Colonic mucosa (tissue), 4 donors: ENCODE measurements around the gene AOPEP. TPM values are rescaled to one million over a fixed set of nuclear protein-coding genes. Genes with fewer than 3 reads are reported as not detected.

ENCODE experiments used
- DNase-seq: peaks from one replicate; pipeline ENCODE4 v3.0.0-alpha.2; 2020
- H3K27ac ChIP-seq: fragments of 200-600 bp; one replicate; pipeline ENCODE4 v1.8.0; 2021
- H3K27me3 ChIP-seq: fragments of 200-600 bp; one replicate; pipeline ENCODE4 v1.8.0; 2021
- H3K36me3 ChIP-seq: fragments of 200-600 bp; one replicate; pipeline ENCODE4 v1.8.0; 2021
- H3K4me1 ChIP-seq: fragments of 200-600 bp; one replicate; pipeline ENCODE4 v1.8.0; 2021; ENCODE audit warnings: mild to moderate bottlenecking
- H3K4me3 ChIP-seq: fragments of 200-600 bp; one replicate; pipeline ENCODE4 v1.8.0; 2021
- H3K9ac ChIP-seq, 2 donors: one replicate each; pipeline ENCODE4 v1.7.0; 2013; ENCODE audit warnings: control low read depth in 2 of 2, low read depth in 2 of 2, low read length in 2 of 2
- H3K9me3 ChIP-seq: fragments of 200-600 bp; one replicate; pipeline ENCODE4 v1.8.0; 2021
- intact Hi-C: fragments of 100-400 bp; cut with DNase I; formaldehyde crosslinking; loops from one replicate; pipeline ENCODE4 v1.14.1; 2022
- total RNA-seq, 2 donors: library from RNA; stranded (reverse); fragmentation: NEBNext Ultra II Directional in 1 of 2; extraction: Animal tissue kit (Norgen Biotek cat#: 25700) in 1 of 2; gene quantifications; one replicate each; pipeline ENCODE4 v1.2.1, GENCODE V29; 2021
- TF ChIP-seq, protein P1 (sequence below): fragments of 200-600 bp; IDR thresholded peaks from one replicate; pipeline ENCODE4 v1.8.0; 2022; ENCODE audit warnings: antibody characterized with exemption, mild to moderate bottlenecking
- donor health status: healthy.
- donor health status: DM: no; HTN: no; CAD: no.
- donor health status: DM: no; HTN: no; CAD: no.

The AOPEP gene
- total RNA-seq, 2 donors from 2014 or later: 38.4 to 43.2 TPM

DNA sequence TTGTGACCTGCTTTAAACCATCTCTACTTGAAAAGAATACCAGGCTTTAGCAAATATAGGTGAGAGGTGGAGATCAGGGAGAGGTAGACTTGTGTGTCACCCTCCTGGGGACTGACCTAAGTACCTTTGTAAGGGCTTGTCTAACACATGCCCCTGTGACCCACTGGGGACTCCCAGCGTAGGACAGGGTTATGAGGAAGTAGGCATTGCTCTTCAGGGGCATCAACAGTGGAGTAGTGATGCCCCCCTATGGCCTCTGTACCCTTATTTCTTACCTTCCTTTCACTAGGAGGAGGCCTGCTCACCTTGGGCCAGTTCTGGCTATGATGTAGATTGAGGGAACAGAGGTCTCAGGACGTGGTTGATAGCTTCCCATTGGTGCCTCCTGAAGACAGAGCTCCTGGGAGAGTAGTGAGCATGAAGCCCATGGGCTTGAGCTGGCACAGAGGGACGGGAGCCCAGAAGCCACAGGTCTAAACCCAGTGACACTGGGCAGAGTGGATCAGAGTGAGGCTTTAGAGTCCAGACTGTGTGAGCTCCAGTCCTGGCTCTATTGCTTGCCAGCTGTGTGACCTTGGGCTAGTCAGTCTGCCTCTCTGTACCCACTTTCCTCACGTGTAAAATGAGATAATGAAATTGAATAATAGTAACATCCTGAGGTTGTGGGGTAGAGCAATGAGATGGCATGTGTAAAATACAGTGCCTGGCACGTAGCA lies 191.7 kb downstream of the AOPEP start:
- no peak for DNase-seq
- Histone ChIP-seq H3K4me1 (peaks cover 7% of the 10 kb centered on the region), H3K4me3 (no peak overlapping the region), H3K9ac (no peak overlapping the region), H3K27ac (no peak overlapping the region), H3K36me3 (no peaks in the 10 kb centered on the region), H3K9me3 (no peaks in the 10 kb centered on the region), H3K27me3 (no peaks in the 10 kb centered on the region)
- TF ChIP-seq, protein P1, sequence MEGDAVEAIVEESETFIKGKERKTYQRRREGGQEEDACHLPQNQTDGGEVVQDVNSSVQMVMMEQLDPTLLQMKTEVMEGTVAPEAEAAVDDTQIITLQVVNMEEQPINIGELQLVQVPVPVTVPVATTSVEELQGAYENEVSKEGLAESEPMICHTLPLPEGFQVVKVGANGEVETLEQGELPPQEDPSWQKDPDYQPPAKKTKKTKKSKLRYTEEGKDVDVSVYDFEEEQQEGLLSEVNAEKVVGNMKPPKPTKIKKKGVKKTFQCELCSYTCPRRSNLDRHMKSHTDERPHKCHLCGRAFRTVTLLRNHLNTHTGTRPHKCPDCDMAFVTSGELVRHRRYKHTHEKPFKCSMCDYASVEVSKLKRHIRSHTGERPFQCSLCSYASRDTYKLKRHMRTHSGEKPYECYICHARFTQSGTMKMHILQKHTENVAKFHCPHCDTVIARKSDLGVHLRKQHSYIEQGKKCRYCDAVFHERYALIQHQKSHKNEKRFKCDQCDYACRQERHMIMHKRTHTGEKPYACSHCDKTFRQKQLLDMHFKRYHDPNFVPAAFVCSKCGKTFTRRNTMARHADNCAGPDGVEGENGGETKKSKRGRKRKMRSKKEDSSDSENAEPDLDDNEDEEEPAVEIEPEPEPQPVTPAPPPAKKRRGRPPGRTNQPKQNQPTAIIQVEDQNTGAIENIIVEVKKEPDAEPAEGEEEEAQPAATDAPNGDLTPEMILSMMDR: no peak
- intact Hi-C loops: loop anchor here (10.0 kb wide), 1 partner anchor 113 kb away; no protein-coding TSS in a partner anchor

DNA sequence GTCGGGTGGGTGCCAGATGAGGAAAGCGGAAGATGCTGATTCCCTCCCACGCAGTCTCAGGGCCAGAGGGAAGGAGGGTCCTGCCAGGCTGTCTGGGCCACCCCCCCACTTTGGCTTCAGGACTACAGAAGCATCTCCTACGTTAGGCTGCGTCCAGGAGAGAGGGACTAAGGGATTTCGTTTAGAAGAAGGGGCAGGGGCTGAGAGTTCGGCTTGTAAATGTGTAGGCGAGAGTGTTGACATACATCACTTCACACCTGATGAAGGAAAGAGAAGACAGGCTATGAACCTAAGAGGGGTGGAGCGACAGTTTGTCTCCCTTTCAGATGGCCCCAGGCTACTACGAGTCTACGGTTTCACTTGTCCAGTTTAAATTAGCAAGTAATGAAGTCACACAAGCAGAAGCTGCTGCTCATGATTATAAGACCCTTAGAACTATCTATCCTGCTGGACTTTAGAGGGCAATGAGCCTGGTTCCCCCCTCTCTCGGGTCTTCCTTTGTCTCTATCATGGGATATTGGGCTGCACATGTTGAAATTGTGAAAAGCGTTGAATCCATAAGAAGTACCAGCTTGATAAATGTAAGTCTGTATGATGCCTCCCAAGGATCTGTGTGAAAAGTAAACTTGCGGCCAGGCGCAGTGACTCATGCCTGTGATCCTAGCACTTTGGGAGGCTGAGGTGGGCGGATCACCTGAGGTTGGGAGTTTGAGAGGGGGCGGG lies 193.0 kb downstream of the AOPEP start:
- H3K27ac ChIP-seq: no peak overlapping the region
- TF ChIP-seq, protein P1: no peak
- no peak for DNase-seq
- H3K4me1 ChIP-seq: no peaks in the 10 kb centered on the region
- H3K9ac ChIP-seq: no peak overlapping the region
- intact Hi-C loops: loop anchor here (10.0 kb wide), 1 partner anchor 115 kb away; no protein-coding TSS in a partner anchor
- no peaks in the 10 kb centered on the region for H3K9me3 ChIP-seq
- no peaks in the 10 kb centered on the region for H3K36me3 ChIP-seq
- H3K27me3 ChIP-seq: no peaks in the 10 kb centered on the region
- no peak overlapping the region for H3K4me3 ChIP-seq

DNA sequence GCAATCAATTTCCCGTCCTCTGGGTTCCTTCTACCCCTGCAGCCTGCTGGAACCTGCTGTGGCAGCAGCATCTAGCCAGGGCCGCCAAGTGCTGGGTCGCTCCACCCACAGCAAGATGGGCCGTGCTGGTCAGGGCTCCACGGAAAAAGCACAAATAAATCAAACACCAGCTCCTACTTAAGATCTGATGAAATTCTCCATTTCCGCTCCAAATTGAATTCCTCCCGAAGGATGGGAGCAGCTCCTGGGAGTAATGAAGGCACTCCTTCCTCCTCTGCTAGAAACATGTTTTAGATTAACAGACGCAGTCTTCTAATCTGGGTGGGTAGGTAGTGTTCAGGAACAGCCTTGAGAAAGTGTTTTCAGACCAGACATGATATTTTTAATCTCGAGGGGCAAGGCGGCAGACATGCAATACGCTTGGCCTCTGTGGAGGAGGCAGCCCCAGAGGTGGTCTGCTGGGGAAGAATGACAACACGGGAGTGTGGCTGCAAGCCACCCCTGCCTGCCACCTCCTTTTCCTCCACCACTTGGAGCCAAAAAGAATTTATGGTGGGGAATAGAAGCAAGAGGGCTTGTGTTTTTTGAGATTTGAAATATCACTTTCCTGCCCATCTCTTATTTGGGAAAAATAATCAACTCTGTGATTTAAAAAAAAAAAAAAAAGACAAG lies 194.1 kb downstream of the AOPEP start:
- TF ChIP-seq, protein P1: no peak
- no peak overlapping the region for H3K9ac ChIP-seq
- H3K4me1 ChIP-seq: no peaks in the 10 kb centered on the region
- peak overlapping the region; percentile 63 for H3K27ac ChIP-seq
- no peaks in the 10 kb centered on the region for H3K27me3 ChIP-seq
- no peak for DNase-seq
- no peak overlapping the region for H3K4me3 ChIP-seq
- H3K36me3 ChIP-seq: no peaks in the 10 kb centered on the region
- intact Hi-C loops: no loop called here
- no peaks in the 10 kb centered on the region for H3K9me3 ChIP-seq

DNA sequence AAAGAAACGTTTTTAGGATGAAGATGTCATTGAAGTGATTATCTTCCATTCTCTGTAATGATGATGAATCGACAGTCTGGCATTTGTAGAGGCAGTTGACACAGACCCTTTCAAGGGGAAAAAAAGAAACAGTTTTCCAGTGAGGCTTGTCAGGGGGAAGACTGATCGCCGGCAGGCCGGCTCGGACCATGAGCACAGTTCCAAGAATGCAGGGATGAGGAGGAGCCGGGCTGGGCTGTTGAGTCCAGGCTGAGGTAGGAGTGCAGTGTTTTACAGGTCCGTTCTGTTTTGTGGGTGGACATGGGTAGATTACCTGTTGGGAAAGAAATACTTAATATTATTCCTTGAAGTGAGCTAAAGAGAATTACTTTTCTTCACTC lies 194.6 kb downstream of the AOPEP start:
- no peak for DNase-seq
- no peak overlapping the region for H3K9ac ChIP-seq
- no peaks in the 10 kb centered on the region for H3K27me3 ChIP-seq
- H3K9me3 ChIP-seq: no peaks in the 10 kb centered on the region
- intact Hi-C loops: no loop called here
- no peak overlapping the region for H3K4me3 ChIP-seq
- TF ChIP-seq, protein P1: no peak
- H3K4me1 ChIP-seq: no peaks in the 10 kb centered on the region
- H3K36me3 ChIP-seq: no peaks in the 10 kb centered on the region
- H3K27ac ChIP-seq: peak overlapping the region; percentile 63

DNA sequence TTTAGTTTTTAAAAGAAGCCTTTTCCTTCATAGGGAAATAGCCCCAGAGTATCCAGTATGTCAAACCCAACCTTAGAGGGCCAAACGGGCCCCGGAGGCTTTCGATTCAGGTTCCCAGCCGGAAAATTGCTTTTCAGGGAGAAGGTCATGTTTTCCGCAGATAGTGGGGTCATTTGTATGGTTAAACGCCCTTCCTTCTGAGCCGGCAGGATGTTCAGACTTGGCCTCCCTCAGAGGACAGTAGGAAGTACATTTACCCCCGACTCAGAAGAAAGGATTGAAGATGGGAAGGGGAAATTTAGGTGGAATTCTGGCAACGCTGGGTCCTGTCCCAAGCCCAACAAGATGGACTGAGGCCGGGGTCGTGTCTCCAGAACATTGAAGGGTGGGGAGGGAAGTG lies 195.2 kb downstream of the AOPEP start:
- no peak overlapping the region for H3K9ac ChIP-seq
- no peaks in the 10 kb centered on the region for H3K9me3 ChIP-seq
- no peak overlapping the region for H3K4me3 ChIP-seq
- H3K4me1 ChIP-seq: no peaks in the 10 kb centered on the region
- peak overlapping the region; percentile 63 for H3K27ac ChIP-seq
- no peaks in the 10 kb centered on the region for H3K27me3 ChIP-seq
- intact Hi-C loops: no loop called here
- TF ChIP-seq, protein P1: no peak
- DNase-seq: no peak
- H3K36me3 ChIP-seq: no peaks in the 10 kb centered on the region
